SK-N-MC (cell line): ENCODE results near the gene TTC28.

Experiments used
- EZH2 ChIP-seq: fragments of 200-600 bp; sonication (generic); IDR thresholded peaks from one replicate; pipeline ENCODE4 v1.6.1; 2017; ENCODE audit warnings: antibody characterized with exemption
- POLR2AphosphoS5 ChIP-seq: IDR thresholded peaks from 2 replicates; pipeline ENCODE4 v1.6.1; 2012; ENCODE audit warnings: mild to moderate bottlenecking, low read depth, low read length, borderline replicate concordance

DNA sequence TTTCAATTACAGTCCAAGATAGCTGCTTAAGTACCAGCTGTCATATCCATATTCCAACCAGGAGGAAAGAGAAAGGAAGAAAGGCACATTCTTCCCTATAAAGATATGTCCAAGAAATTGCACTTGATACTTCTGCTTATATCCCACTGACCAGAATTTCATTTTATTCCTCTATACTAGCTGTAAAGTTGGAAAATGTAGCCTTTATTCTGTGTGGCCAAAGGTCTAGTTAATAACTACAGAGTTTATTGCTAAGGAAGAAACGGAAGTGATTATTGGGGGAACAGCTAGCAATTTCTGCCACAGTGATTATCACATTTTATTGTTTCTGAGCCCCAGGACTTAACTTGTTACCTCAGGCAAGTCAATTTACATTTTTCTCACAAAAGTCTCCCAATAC is 213.8 kb downstream of the TTC28 start:
- TF ChIP-seq POLR2AphosphoS5 (0 out of 2 replicates have a peak, but pooled peaks have one; percentile 25), EZH2 (no peak)
